CD4-positive, alpha-beta memory T cell (primary cell): ENCODE measurements around the gene CCDC24. TPM values are rescaled to one million over a fixed set of nuclear protein-coding genes. Genes with fewer than 3 reads are reported as not detected.

Experiments used
- CTCF ChIA-PET: fragments of 350-600 bp; sonication (Branson Sonifier 250); formaldehyde crosslinking; loops from one replicate; lab custom pipeline; 2021; ENCODE audit warnings: inconsistent platforms; ENCODE audit not compliant: partially characterized antibody; lab: Charles Lee
- POLR2A ChIA-PET: fragments of 350-600 bp; sonication (Branson Sonifier 250); formaldehyde crosslinking; loops from one replicate; lab custom pipeline; 2021; ENCODE audit not compliant: partially characterized antibody; lab: Charles Lee
- DNase-seq, 5 donors: peaks; one replicate each; pipeline versions ENCODE4 v3.0.0 to v3.0.0-alpha.2; 2020 to 2022; ENCODE audit warnings: mixed read lengths in 1 of 5
- H3K27ac ChIP-seq: one replicate; pipeline ENCODE4 v1.7.0; 2013; ENCODE audit warnings: low read depth, low read length
- H3K27me3 ChIP-seq: 2 replicates; pipeline ENCODE4 v1.7.0; 2013; ENCODE audit warnings: mild to moderate bottlenecking, low read length, moderate library complexity; ENCODE audit not compliant: insufficient read depth
- H3K36me3 ChIP-seq: 2 replicates; pipeline ENCODE4 v1.7.0; 2013; ENCODE audit warnings: mild to moderate bottlenecking, low read length, moderate library complexity; ENCODE audit not compliant: insufficient read depth
- H3K4me1 ChIP-seq: 2 replicates; pipeline ENCODE4 v1.7.0; 2013; ENCODE audit warnings: mild to moderate bottlenecking, low read length, moderate library complexity; ENCODE audit not compliant: insufficient read depth
- H3K4me3 ChIP-seq, 2 donors: one replicate each; pipeline ENCODE4 v1.7.0; 2013; ENCODE audit warnings: low read length in 2 of 2, mild to moderate bottlenecking in 1 of 2
- H3K9me3 ChIP-seq, 2 donors: one replicate each; pipeline ENCODE4 v1.7.0; 2013; ENCODE audit warnings: low read length in 2 of 2, control low read depth in 1 of 2; ENCODE audit not compliant: control insufficient read depth in 1 of 2
- H3K27ac Mint-ChIP-seq, 7 donors: one replicate each; pipeline ENCODE4 v1.8.0; 2020 to 2021; ENCODE audit warnings: mixed read lengths in 7 of 7, mild to moderate bottlenecking in 6 of 7, inconsistent platforms in 3 of 7, moderate library complexity in 3 of 7
- H3K27me3 Mint-ChIP-seq, 2 donors: one replicate each; pipeline ENCODE4 v1.8.0; 2020 to 2021; ENCODE audit warnings: mixed read lengths in 2 of 2
- H3K36me3 Mint-ChIP-seq, 2 donors: one replicate each; pipeline ENCODE4 v1.8.0; 2020 to 2021; ENCODE audit warnings: mixed read lengths in 2 of 2, inconsistent platforms in 1 of 2, mild to moderate bottlenecking in 1 of 2
- H3K4me1 Mint-ChIP-seq, 4 donors: one replicate each; pipeline ENCODE4 v1.8.0; 2020 to 2021; ENCODE audit warnings: mixed read lengths in 4 of 4, mild to moderate bottlenecking in 1 of 4
- H3K4me3 Mint-ChIP-seq, 8 donors: one replicate each; pipeline ENCODE4 v1.8.0; 2020 to 2021; ENCODE audit warnings: mixed read lengths in 8 of 8, mild to moderate bottlenecking in 7 of 8, moderate library complexity in 6 of 8, inconsistent platforms in 3 of 8
- H3K9me3 Mint-ChIP-seq, 8 donors: one replicate each; pipeline ENCODE4 v1.8.0; 2020 to 2021; ENCODE audit warnings: mixed read lengths in 8 of 8, mild to moderate bottlenecking in 5 of 8, inconsistent platforms in 3 of 8, moderate library complexity in 1 of 8
- intact Hi-C: fragments of 100-400 bp; cut with micrococcal nuclease; formaldehyde crosslinking; loops from one replicate; pipeline ENCODE4 v1.15.1; 2023
- polyA plus RNA-seq, 2 donors: library from polyadenylated mRNA; unstranded; fragments of 300-500 nt; fragmentation: Illumina TruSeq; gene quantifications; one replicate each; pipeline ENCODE4 v1.2.3, GENCODE V29; 2021
- total RNA-seq, 2 experiments: library from RNA; stranded (reverse); gene quantifications; one replicate each; pipeline ENCODE4 v1.2.3, GENCODE V29; 2021

CCDC24 gene
- total and polyA plus RNA-seq, 4 experiments from 2014 or later, result 1.1 to 1.9 (median 1.5) TPM

- no peaks in the 10 kb centered on the region for H3K9me3 ChIP-seq
- no peak overlapping the region for H3K27ac ChIP-seq
- ChIA-PET POLR2A (no interaction called here), CTCF (no interaction called here)
- Mint-ChIP-seq H3K27me3 (no peaks in the 10 kb centered on the region), H3K27ac (no peak overlapping the region), H3K4me1 (no peaks in the 10 kb centered on the region), H3K36me3 (peaks cover 23 to 30% of the 10 kb centered on the region in 2 donors), H3K4me3 (no peak overlapping the region), H3K9me3 (no peaks in the 10 kb centered on the region)
- no peaks in the 10 kb centered on the region for H3K4me1 ChIP-seq
- H3K36me3 ChIP-seq, result no peaks in the 10 kb centered on the region
- no peaks in the 10 kb centered on the region for H3K27me3 ChIP-seq
- intact Hi-C loops, result no loop called here
- no peak for DNase-seq
- H3K4me3 ChIP-seq, result no peak overlapping the region
Measured at GRCh38 chr1:43963006-43963405, 28.4 kb upstream of the CCDC24 start.

DNA sequence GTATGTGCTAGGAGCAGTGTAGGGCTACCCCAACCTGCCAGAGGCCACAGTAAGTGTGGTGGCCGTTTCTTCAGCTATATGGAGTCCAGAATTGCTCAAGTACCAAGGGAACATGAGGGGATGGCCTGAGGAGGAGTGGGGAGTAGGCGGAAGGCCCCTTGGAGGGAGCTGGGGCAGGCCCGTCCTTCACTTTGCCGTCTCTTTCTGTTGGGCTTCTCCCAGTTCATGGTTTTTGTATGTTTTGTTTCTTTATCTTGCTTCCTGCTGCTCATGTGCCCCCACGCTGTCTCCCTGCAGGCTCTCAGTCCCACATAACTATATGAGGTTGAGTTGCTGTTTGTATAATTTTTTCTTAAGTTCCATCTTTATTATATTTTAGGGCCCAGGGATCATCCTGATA lies 27.5 kb upstream of the CCDC24 start:
- Histone ChIP-seq H3K4me1 (no peaks in the 10 kb centered on the region), H3K4me3 (no peak overlapping the region), H3K27ac (no peak overlapping the region), H3K36me3 (no peaks in the 10 kb centered on the region), H3K27me3 (no peaks in the 10 kb centered on the region), H3K9me3 (no peaks in the 10 kb centered on the region)
- H3K27ac Mint-ChIP-seq, result no peak overlapping the region
- H3K36me3 Mint-ChIP-seq, result peaks cover 15 to 21% of the 10 kb centered on the region in 2 donors
- H3K4me3 Mint-ChIP-seq, result no peak overlapping the region
- intact Hi-C loops, result no loop called here
- DNase-seq, result no peak
- no peaks in the 10 kb centered on the region for H3K27me3 Mint-ChIP-seq
- no peaks in the 10 kb centered on the region for H3K9me3 Mint-ChIP-seq
- POLR2A ChIA-PET, result interaction anchor here (1.0 to 1.6 kb wide), 2 partner anchors 11 to 85 kb away, joined by 3 to 4 read pairs; partner anchors contain the start of gene ATP6V0B
- CTCF ChIA-PET, result no interaction called here
- H3K4me1 Mint-ChIP-seq, result peaks cover 0 to 1% (median 0%) of the 10 kb centered on the region in 4 donors

DNA sequence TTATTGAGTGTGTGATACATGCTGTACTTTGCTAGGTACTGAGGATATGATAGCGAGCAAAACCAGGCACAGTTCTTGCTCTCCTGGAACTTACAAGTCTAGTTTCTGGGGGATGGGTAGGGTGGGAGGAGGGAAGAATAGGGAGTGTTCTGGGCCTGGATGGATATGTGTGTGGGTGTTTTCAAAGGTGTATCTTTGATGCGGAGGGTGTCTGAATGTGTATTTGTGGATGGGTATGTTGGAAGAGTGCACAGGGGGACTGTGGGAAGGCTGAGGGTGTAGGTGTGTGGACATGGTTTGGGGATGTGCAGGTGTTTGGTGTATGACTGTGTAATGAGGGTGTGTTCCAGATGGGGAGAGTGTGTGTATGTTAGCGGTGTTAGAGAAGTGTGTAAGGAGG lies 26.1 kb upstream of the CCDC24 start:
- Mint-ChIP-seq H3K4me1 (peaks cover 11 to 13% (median 12%) of the 10 kb centered on the region in 4 donors), H3K36me3 (peaks cover 11 to 24% of the 10 kb centered on the region in 2 donors), H3K9me3 (peaks cover 0 to 2% (median 0%) of the 10 kb centered on the region in 8 donors), H3K4me3 (no peak overlapping the region), H3K27me3 (no peaks in the 10 kb centered on the region), H3K27ac (no peak overlapping the region)
- no peak overlapping the region for H3K27ac ChIP-seq
- intact Hi-C loops, result no loop called here
- CTCF ChIA-PET, result no interaction called here
- H3K4me1 ChIP-seq, result peaks cover 8% of the 10 kb centered on the region
- H3K4me3 ChIP-seq, result no peak overlapping the region
- H3K27me3 ChIP-seq, result no peaks in the 10 kb centered on the region
- H3K9me3 ChIP-seq, result no peaks in the 10 kb centered on the region
- no peaks in the 10 kb centered on the region for H3K36me3 ChIP-seq
- no peak for DNase-seq
- POLR2A ChIA-PET, result no interaction called here

GRCh38 chr1:43968348-43968948 lies 23.0 kb upstream of the CCDC24 start:
- POLR2A ChIA-PET, result no interaction called here
- CTCF ChIA-PET, result no interaction called here
- intact Hi-C loops, result no loop called here
- Histone ChIP-seq H3K27ac (no peak overlapping the region), H3K9me3 (no peaks in the 10 kb centered on the region), H3K4me1 (peaks cover 16% of the 10 kb centered on the region), H3K36me3 (peaks cover 6% of the 10 kb centered on the region), H3K4me3 (no peak overlapping the region), H3K27me3 (no peaks in the 10 kb centered on the region)
- peak overlapping the region in 1 of 8 donors; percentile 6 for H3K4me3 Mint-ChIP-seq
- no peak overlapping the region for H3K27ac Mint-ChIP-seq
- peaks cover 15 to 30% (median 22%) of the 10 kb centered on the region in 4 donors for H3K4me1 Mint-ChIP-seq
- no peak for DNase-seq
- H3K27me3 Mint-ChIP-seq, result no peaks in the 10 kb centered on the region
- H3K9me3 Mint-ChIP-seq, result peaks cover 0 to 2% (median 0%) of the 10 kb centered on the region in 8 donors
- H3K36me3 Mint-ChIP-seq, result peaks cover 3 to 17% of the 10 kb centered on the region in 2 donors

DNA sequence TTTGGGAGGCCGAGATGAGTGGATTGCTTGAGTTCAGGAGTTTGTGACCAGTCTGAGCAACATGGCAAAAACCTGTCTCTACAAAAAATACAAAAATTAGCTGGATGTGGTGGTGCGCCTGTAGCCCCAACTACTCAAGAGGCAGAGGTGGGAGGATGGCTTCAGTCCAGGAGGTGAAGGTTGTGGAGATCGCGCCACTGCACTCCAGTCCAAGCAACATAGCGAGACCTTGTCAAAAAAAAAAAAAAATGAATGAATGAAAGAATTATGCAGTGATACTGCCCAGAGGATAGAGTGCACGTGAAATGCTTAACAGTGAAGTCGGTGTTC lies 22.0 kb upstream of the CCDC24 start:
- ChIA-PET CTCF (interaction anchor here (1.0 kb wide), 1 partner anchor 22 kb away, joined by 3 read pairs; the partner anchor contains the start of gene IPO13), POLR2A (interaction anchor here (0.8 to 1.5 kb wide), 5 partner anchors 16 to 243 kb away, joined by 3 to 19 read pairs (median 5); partner anchors contain the start of genes CCDC24 and IPO13)

DNA sequence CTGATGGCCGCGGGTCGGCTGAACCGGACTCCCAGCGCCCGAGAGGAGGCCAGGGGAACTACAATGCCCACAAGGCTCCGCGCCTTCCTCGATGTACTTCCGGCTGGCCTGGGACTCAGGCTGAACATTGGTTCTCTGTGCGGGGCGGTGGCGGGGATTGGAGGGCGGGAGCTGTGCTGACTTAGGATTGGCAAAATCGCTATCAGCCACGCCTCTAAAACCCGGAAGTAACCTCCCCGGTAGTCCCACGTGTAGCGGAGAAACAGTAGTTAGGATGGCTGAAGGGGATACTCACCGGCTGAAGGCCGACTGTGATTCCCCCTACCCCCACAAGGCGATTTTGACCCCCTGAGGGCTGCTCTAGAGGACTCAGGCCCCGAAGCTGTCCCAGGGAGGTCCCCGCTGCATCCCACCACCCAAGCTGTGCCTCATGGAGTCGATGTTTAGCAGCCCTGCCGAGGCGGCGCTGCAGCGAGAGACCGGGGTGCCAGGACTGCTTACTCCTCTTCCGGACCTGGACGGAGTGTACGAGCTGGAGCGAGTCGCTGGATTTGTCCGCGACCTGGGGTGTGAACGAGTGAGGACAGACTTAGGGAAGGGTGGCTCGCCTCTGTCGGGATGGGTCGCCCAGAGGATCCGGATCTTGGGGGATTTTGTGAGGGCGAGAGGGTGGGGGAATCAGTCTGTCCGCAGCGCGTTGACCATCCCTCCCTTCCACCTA lies 21.5 kb upstream of the CCDC24 start, which contains the start of gene DPH2:
Gene DPH2, plus strand, starts transcription at position 265 of the 721 bp plus-strand sequence. Its CDS starts 166 bp downstream, at position 431.
- Histone ChIP-seq H3K36me3 (peaks cover 6% of the 10 kb centered on the region), H3K27me3 (no peaks in the 10 kb centered on the region), H3K27ac (peak within 1 kb of the TSS; percentile 57), H3K4me1 (peaks cover 24% of the 10 kb centered on the region), H3K9me3 (no peaks in the 10 kb centered on the region), H3K4me3 (peak within 1 kb of the TSS; percentile 89 to 99)
- H3K36me3 Mint-ChIP-seq, result peaks cover 3 to 27% of the 10 kb centered on the region in 2 donors
- H3K4me3 Mint-ChIP-seq, result peak within 1 kb of the TSS; percentile 92 to 97 (median 94)
- intact Hi-C loops, result loop anchor here (1.0 kb wide), 2 partner anchors 24 to 60 kb away; partner anchors contain the start of gene IPO13
- no peaks in the 10 kb centered on the region for H3K27me3 Mint-ChIP-seq
- peaks cover 0 to 2% (median 0%) of the 10 kb centered on the region in 8 donors for H3K9me3 Mint-ChIP-seq
- H3K4me1 Mint-ChIP-seq, result peaks cover 23 to 41% (median 32%) of the 10 kb centered on the region in 4 donors
- ChIA-PET POLR2A (interaction anchor here (0.6 to 1.5 kb wide), 9 partner anchors 17 to 1552 kb away, joined by 3 to 19 read pairs (median 3); partner anchors contain the start of genes CCDC24, IPO13, KDM4A and PRDX1), CTCF (interaction anchor here (0.9 to 1.3 kb wide), 3 partner anchors 23 to 36 kb away, joined by 3 to 5 read pairs (median 3); partner anchors contain the start of gene IPO13)
- H3K27ac Mint-ChIP-seq, result peak within 1 kb of the TSS; percentile 77 to 93 (median 88)
- DNase-seq, result peak; percentile 86 to 99 (median 91)

More for the DNA sequence above, 22.0 kb upstream of the CCDC24 start:
- Mint-ChIP-seq H3K9me3 (peaks cover 0 to 2% (median 0%) of the 10 kb centered on the region in 8 donors), H3K27ac (peak overlapping the region; percentile 77 to 93 (median 88)), H3K27me3 (no peaks in the 10 kb centered on the region), H3K4me3 (peak overlapping the region; percentile 92 to 97 (median 94)), H3K36me3 (peaks cover 3 to 24% of the 10 kb centered on the region in 2 donors), H3K4me1 (peaks cover 23 to 40% (median 30%) of the 10 kb centered on the region in 4 donors)
- intact Hi-C loops, result loop anchor here (1.0 kb wide), 2 partner anchors 23 to 61 kb away; partner anchors contain the start of gene IPO13
- Histone ChIP-seq H3K27ac (no peak overlapping the region), H3K9me3 (no peaks in the 10 kb centered on the region), H3K4me1 (peaks cover 24% of the 10 kb centered on the region), H3K27me3 (no peaks in the 10 kb centered on the region), H3K4me3 (peak overlapping the region in 1 of 2 donors; percentile 99), H3K36me3 (peaks cover 6% of the 10 kb centered on the region)
- no peak for DNase-seq
